Measurements from ENCODE around the gene MSH6. TPM values are rescaled to one million over a fixed set of nuclear protein-coding genes. Genes with fewer than 3 reads are reported as not detected.

The MSH6 gene
- total RNA-seq, 1 experiment from 2014 or later, result 98.0 TPM

- intact Hi-C loops (cut with micrococcal nuclease; ENCODE audit: unreplicated experiment), result no loop called here
- ATAC-seq (no peak), DNase-seq (ENCODE audit: low read depth, low spot score) (no peak)
- POLR2A ChIA-PET, result no interaction called here
- no peaks in the 10 kb centered on the region for H3K9me3 ChIP-seq (ENCODE audit: control insufficient read depth, insufficient read depth, low read depth, low read length)
- H3K27ac ChIP-seq (ENCODE audit: low read length), result no peak overlapping the region
- no peak for TF ChIP-seq TCF7L2 (IDR thresholded peaks at IDR 0.05; ENCODE audit: low read depth, low read length)
- TF ChIP-seq CTCF (IDR thresholded peaks at IDR 0.05), result no peak
- TF ChIP-seq SIN3A (IDR thresholded peaks at IDR 0.05; ENCODE audit: borderline replicate concordance, insufficient read depth, low read depth, low read length), result no peak
- TF ChIP-seq REST (IDR thresholded peaks at IDR 0.05; ENCODE audit: insufficient read depth in 1 of 2, low read depth in 2 of 2, low read length in 1 of 2), result no peak
- no peak for TF ChIP-seq POLR2AphosphoS5 (IDR thresholded peaks at IDR 0.05; ENCODE audit: low read depth, low read length)
- in situ Hi-C loops (cut with HindIII; ENCODE audit: low pct_unique_long_range_greater_than_20kb, low sequenced_read_pairs), result no loop called here
- no peaks in the 10 kb centered on the region for H3K27me3 ChIP-seq (ENCODE audit: control insufficient read depth, insufficient read depth, low read length)
- CTCF ChIA-PET, result no interaction called here
- no peaks in the 10 kb centered on the region for H3K36me3 ChIP-seq (ENCODE audit: control insufficient read depth, insufficient read depth, low read length)
- no peak overlapping the region for H3K4me3 ChIP-seq (ENCODE audit: low read depth in 2 of 2, low read length in 2 of 2)
- no TSS peak for BruUV-seq (replicated peaks)
- no peaks in the 10 kb centered on the region for H3K4me1 ChIP-seq (ENCODE audit: control insufficient read depth, insufficient read depth, low read length)
These were observed 38.9 kb upstream of the MSH6 start for GRCh38 chr2:47744074-47744473.

- ATAC-seq (no peak), DNase-seq (ENCODE audit: low read depth, low spot score) (no peak)
- Histone ChIP-seq H3K4me3 (ENCODE audit: low read depth in 2 of 2, low read length in 2 of 2) (no peak overlapping the region), H3K27ac (ENCODE audit: low read length) (no peak overlapping the region), H3K9me3 (ENCODE audit: control insufficient read depth, insufficient read depth, low read depth, low read length) (no peaks in the 10 kb centered on the region), H3K27me3 (ENCODE audit: control insufficient read depth, insufficient read depth, low read length) (peaks cover 2% of the 10 kb centered on the region; the same call in 1 of the 2 replicates), H3K36me3 (ENCODE audit: control insufficient read depth, insufficient read depth, low read length) (no peaks in the 10 kb centered on the region), H3K4me1 (ENCODE audit: control insufficient read depth, insufficient read depth, low read length) (no peaks in the 10 kb centered on the region)
- BruUV-seq (replicated peaks), result no TSS peak
- ChIA-PET POLR2A (no interaction called here), CTCF (no interaction called here)
- intact Hi-C loops (cut with micrococcal nuclease; ENCODE audit: unreplicated experiment) (no loop called here), in situ Hi-C loops (cut with HindIII; ENCODE audit: low pct_unique_long_range_greater_than_20kb, low sequenced_read_pairs) (no loop called here)
- TF ChIP-seq CTCF (IDR thresholded peaks at IDR 0.05) (no peak), POLR2AphosphoS5 (IDR thresholded peaks at IDR 0.05; ENCODE audit: low read depth, low read length) (no peak), SIN3A (IDR thresholded peaks at IDR 0.05; ENCODE audit: borderline replicate concordance, insufficient read depth, low read depth, low read length) (no peak), REST (IDR thresholded peaks at IDR 0.05; ENCODE audit: insufficient read depth in 1 of 2, low read depth in 2 of 2, low read length in 1 of 2) (no peak), TCF7L2 (IDR thresholded peaks at IDR 0.05; ENCODE audit: low read depth, low read length) (no peak)
These were observed 35.1 kb upstream of the MSH6 start for GRCh38 chr2:47747878-47748277.
